Activated naive CD4-positive, alpha-beta T cell treated with anti-CD3 and anti-CD28 coated beads for 36 hours (primary cell): ENCODE data around the gene CT47A1. TPM values are rescaled to one million over a fixed set of nuclear protein-coding genes. Genes with fewer than 3 reads are reported as not detected.

Experiments
- total RNA-seq, 2 experiments: library from RNA; stranded (reverse); gene quantifications; one replicate each; pipeline ENCODE4 v1.2.3, GENCODE V29; 2021

Gene CT47A1
- total RNA-seq, 2 experiments from 2014 or later, result not detected

Other genes starting within 250 kb of the CT47A1 start
- not detected for gene CT47B1, start 109.9 kb downstream of the CT47A1 start, total RNA-seq
- not detected for gene CT47A11, start 48.6 kb downstream of the CT47A1 start, total RNA-seq
- not detected for gene CT47A10, start 43.7 kb downstream of the CT47A1 start, total RNA-seq
- gene CT47A9, start 38.9 kb downstream of the CT47A1 start, total RNA-seq, result not detected
- gene CT47A8, start 34.0 kb downstream of the CT47A1 start, total RNA-seq, result not detected
- gene CT47A7, start 29.2 kb downstream of the CT47A1 start, total RNA-seq, result not detected
- gene CT47A6, start 24.3 kb downstream of the CT47A1 start, total RNA-seq, result not detected
- not detected for gene CT47A5, start 19.4 kb downstream of the CT47A1 start, total RNA-seq
- gene CT47A4, start 14.6 kb downstream of the CT47A1 start, total RNA-seq, result not detected
- gene CT47A3, start 9.7 kb downstream of the CT47A1 start, total RNA-seq, result not detected
- gene CT47A2, start 4.8 kb downstream of the CT47A1 start, total RNA-seq, result not detected
- under 1 TPM; 0.57 to 0.62 TPM for gene GLUD2, start 61.9 kb upstream of the CT47A1 start, total RNA-seq